22Rv1 (cell line): ENCODE data around the gene JARID2.

Source experiments
- H3K27ac ChIP-seq: fragments of 450-650 bp; 2 replicates; pipeline ENCODE4 v1.5.1; 2017
- ZFX ChIP-seq: fragments of 450-650 bp; IDR thresholded peaks from 2 replicates; pipeline ENCODE4 v1.6.1; 2017; ENCODE audit warnings: antibody characterized with exemption, borderline replicate concordance
- TF ChIP-seq, protein P1 (sequence below): fragments of 450-650 bp; IDR thresholded peaks from 2 replicates; pipeline ENCODE4 v1.5.1; 2017; ENCODE audit warnings: mild to moderate bottlenecking

Gene JARID2

DNA sequence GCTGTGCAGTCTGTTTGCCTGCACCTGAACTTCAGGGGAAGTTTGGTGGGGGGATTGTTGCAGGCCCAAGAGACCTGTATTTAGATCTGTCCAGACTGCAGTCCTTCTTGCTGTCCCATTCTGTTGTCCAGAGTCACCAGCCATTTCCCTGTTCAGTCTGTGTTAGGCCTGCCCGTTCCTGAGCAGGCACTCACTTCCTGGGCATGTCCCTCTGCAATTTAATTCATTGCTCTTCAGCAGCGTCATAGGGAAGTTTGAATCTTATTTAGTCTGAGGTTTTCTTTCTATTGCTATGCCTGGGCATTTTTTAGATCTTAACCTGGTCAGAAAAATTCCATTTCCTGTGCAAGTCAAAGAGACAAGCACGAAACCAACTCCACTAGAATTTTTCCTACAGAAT, 226.8 kb downstream of the JARID2 start:
- no peak overlapping the region for H3K27ac ChIP-seq

DNA sequence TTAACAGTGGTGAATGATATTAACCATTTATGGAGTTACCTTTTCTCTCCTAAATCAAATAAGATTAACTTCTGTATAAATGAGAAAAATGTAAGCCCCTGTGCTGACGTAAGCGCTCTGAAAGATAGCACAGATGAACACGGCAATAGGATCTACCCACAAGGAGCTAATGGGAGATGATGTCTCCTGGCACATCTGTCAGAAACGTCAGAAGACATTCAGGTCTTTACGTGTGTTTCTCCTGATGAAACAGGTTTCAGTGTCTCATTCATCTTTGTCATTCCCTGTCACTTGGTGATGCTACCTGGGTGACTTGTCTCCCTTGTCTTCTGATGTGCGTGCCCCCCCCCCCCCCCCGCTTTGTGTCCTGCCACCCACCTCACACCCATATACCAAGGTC, 227.3 kb downstream of the JARID2 start:
- TF ChIP-seq ZFX: no peak
- TF ChIP-seq, protein P1, sequence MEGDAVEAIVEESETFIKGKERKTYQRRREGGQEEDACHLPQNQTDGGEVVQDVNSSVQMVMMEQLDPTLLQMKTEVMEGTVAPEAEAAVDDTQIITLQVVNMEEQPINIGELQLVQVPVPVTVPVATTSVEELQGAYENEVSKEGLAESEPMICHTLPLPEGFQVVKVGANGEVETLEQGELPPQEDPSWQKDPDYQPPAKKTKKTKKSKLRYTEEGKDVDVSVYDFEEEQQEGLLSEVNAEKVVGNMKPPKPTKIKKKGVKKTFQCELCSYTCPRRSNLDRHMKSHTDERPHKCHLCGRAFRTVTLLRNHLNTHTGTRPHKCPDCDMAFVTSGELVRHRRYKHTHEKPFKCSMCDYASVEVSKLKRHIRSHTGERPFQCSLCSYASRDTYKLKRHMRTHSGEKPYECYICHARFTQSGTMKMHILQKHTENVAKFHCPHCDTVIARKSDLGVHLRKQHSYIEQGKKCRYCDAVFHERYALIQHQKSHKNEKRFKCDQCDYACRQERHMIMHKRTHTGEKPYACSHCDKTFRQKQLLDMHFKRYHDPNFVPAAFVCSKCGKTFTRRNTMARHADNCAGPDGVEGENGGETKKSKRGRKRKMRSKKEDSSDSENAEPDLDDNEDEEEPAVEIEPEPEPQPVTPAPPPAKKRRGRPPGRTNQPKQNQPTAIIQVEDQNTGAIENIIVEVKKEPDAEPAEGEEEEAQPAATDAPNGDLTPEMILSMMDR: no peak
- H3K27ac ChIP-seq: no peak overlapping the region

More for the DNA sequence above, 226.8 kb downstream of the JARID2 start:
- TF ChIP-seq ZFX: no peak
- TF ChIP-seq, protein P1: no peak

DNA sequence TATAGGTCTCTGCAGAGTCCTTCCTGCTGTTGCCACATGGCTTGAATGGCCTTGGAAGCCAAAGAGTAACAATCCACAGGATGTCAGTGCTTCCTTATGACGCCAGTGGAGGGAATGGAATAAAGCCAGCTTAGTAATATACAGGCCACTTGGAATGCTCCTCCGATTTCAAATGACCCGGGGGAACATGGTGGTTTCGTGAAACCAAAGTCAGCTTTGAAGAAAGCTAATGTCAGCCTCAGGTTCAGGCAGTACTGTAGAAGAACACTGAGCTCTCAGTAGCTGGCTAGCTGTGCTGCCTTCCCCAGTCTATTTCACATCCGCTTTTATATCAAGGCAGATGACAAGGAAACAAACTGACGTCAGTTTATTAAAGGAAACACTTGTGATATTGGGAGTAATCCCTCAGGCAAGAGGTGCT, 227.9 kb downstream of the JARID2 start:
- TF ChIP-seq, protein P1: no peak
- no peak for TF ChIP-seq ZFX
- H3K27ac ChIP-seq: no peak overlapping the region

DNA sequence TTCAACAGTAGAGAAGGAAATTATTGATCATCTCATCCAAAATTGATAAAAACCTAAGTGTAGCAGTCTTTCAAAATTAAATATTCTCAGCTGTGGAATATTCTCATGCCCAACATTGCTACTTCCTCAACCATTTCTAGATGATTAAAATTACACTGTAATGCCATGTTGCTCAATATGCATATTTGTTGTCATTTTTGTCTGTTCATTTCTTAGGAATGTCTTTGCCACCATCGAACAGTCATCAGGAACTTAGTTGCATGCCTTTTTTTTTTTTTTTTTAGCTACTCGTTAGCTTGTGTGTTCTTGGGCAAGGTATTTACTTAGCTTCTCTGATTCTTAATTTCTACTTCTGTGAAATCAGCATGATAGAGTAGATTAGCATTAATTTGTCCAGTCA, 228.3 kb downstream of the JARID2 start:
- H3K27ac ChIP-seq: no peak overlapping the region
- TF ChIP-seq, protein P1: no peak
- no peak for TF ChIP-seq ZFX

DNA sequence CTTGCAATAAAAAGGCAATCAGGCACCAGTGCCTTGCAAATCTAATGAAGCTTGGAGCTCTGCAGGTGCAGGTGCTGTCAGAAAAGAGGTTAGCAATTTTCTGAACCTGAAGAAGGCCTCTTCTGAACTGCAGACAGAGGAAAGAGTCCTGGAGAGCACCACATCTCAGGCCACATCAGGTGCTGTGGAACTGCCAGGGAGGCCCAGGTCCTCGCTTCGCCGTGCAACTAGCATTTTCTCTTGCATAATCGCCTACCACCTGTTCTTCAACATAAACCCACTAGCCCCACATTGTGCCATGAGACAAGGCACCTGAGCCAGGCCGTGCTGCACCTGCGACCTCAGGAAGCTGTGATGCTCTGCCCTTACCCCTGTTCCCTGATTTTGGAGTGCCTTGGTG, 229.4 kb downstream of the JARID2 start:
- TF ChIP-seq ZFX: no peak
- TF ChIP-seq, protein P1: no peak
- H3K27ac ChIP-seq: no peak overlapping the region

DNA sequence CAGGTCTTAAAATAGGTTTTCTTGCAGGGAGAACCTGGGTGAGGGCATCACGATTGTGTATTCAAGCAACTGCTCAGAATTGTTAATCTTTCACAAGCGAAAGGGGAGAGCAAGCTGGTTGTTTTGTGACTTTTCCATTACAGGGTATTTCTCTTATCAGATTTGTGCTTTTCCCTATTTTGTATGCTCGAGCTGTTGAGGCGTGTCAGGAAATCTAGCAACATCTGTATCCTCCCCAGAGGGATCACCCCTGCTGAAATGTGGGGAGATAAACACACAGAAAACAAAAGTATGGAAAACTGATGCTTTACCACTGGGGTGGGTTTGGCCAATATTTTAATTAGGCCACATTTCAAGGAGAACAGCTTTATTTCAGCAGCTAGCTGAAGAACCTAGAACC, 230.0 kb downstream of the JARID2 start:
- TF ChIP-seq, protein P1: no peak
- no peak for TF ChIP-seq ZFX
- H3K27ac ChIP-seq: no peak overlapping the region

DNA sequence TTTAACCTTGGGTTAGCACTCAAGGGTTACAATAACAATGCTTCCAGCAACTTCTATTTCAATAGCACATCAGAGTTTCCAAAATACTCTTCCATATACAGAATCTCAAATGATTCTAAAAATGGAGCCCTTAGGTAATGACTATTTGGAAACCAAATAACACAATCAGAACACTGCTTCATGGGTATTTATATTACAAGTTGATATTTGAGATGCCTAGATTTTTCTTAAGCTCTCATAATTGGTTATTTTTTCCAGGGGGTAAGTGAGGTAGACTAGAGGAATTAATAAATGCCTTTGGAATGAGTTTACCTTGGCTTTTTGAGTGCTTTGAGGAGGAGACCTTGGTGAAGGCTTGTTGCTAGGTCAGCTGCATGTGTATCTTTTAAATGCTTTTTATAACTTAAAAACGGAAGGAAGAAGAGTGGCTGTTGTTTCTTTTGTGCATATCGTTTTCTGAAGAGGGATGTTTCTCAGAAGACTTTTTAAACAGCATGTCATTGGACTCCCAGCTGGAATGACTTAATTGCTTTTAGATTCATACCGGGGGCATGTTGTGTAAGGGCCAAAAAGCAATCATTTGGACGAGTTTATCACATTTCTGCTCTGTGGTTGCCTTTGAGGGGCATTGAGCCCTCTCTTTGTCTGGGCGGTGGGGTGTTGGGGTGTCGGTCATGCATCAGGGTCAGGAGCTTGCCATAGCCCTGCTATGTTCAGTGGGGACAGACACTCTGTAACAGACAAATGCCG, 230.9 kb downstream of the JARID2 start:
- H3K27ac ChIP-seq: no peak overlapping the region
- TF ChIP-seq, protein P1: no peak
- TF ChIP-seq ZFX: no peak
